ENCODE results near the gene NEDD4. TPM values are rescaled to one million over a fixed set of nuclear protein-coding genes. Genes with fewer than 3 reads are reported as not detected.

Gene NEDD4
- total and polyA plus RNA-seq, 2 experiments from 2014 or later: 11.0 to 21.8 TPM

DNA sequence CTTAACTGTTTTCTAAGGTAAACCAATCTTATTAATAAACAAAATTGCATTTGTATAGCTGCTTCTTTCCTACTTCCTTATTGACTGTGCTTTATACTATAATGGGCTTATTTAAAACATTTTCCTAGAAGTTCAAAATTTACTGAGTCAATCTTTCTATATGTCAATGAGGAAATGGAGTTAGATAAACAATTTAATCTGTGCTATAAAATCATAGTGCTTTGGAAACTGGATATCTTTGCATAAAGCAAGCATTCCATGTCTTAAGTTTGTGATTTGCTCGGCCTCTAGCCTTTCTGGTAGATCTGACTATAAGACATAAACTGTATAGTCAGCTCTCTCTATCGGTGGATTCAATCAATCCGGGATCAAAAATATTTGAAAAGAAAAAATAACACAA is 99.6 kb downstream of the NEDD4 start:
- WGBS, 2 experiments (ENCODE audit: low coverage in 1 of 2, low lambda C conversion rate in 2 of 2, missing lambda C conversion rate in 2 of 2): 96 to 98% methylated on average over 3 of the region's 3 CpGs
- no peak for TF ChIP-seq EZH2 (IDR thresholded peaks at IDR 0.05; ENCODE audit: insufficient read depth, poor library complexity, severe bottlenecking)
- TF ChIP-seq EZH2phosphoT487 (IDR thresholded peaks at IDR 0.05; ENCODE audit: insufficient read depth, low read depth): no peak
- no peak overlapping the region for H3K4me3 ChIP-seq
- no peaks in the 10 kb centered on the region for H3K9me3 ChIP-seq (ENCODE audit: low read depth)
- DNase-seq: no peak
- no peak overlapping the region for H2AFZ ChIP-seq
- H3K9ac ChIP-seq: no peak overlapping the region
- H3K27ac ChIP-seq: no peak overlapping the region
- peaks cover 70% of the 10 kb centered on the region for H3K79me2 ChIP-seq (ENCODE audit: insufficient read depth)
- in situ Hi-C loops (cut with MboI): no loop called here
- H4K20me1 ChIP-seq (ENCODE audit: insufficient read depth): no peaks in the 10 kb centered on the region
- H3K9me2 ChIP-seq (ENCODE audit: insufficient read depth): no peaks in the 10 kb centered on the region
- H3K36me3 ChIP-seq (ENCODE audit: low read depth): peaks cover under 1% of the 10 kb centered on the region; the same call in 1 of the 2 replicates
- H3K4me2 ChIP-seq (ENCODE audit: unreplicated experiment): no peak overlapping the region
- peaks cover 8% of the 10 kb centered on the region for H3K4me1 ChIP-seq (ENCODE audit: insufficient read depth)
- no peaks in the 10 kb centered on the region for H3K27me3 ChIP-seq (replicated peaks; ENCODE audit: insufficient read depth)
- no peaks in the 10 kb centered on the region for H3F3A ChIP-seq (ENCODE audit: insufficient read depth)

- Histone ChIP-seq H2AFZ (no peak overlapping the region), H3K4me3 (no peak overlapping the region), H3F3A (ENCODE audit: insufficient read depth) (no peaks in the 10 kb centered on the region), H3K36me3 (ENCODE audit: low read depth) (peaks cover 5% of the 10 kb centered on the region; the same call in 1 of the 2 replicates), H4K20me1 (ENCODE audit: insufficient read depth) (no peaks in the 10 kb centered on the region), H3K9me3 (ENCODE audit: low read depth) (peaks cover 4% of the 10 kb centered on the region), H3K27me3 (replicated peaks; ENCODE audit: insufficient read depth) (no peaks in the 10 kb centered on the region), H3K4me2 (ENCODE audit: unreplicated experiment) (no peak overlapping the region), H3K9me2 (ENCODE audit: insufficient read depth) (no peaks in the 10 kb centered on the region), H3K27ac (no peak overlapping the region), H3K79me2 (ENCODE audit: insufficient read depth) (peaks cover 81% of the 10 kb centered on the region), H3K9ac (no peak overlapping the region), H3K4me1 (ENCODE audit: insufficient read depth) (no peaks in the 10 kb centered on the region)
- in situ Hi-C loops (cut with MboI): no loop called here
- DNase-seq: no peak
- TF ChIP-seq EZH2 (IDR thresholded peaks at IDR 0.05; ENCODE audit: insufficient read depth, poor library complexity, severe bottlenecking): no peak
- no peak for TF ChIP-seq EZH2phosphoT487 (IDR thresholded peaks at IDR 0.05; ENCODE audit: insufficient read depth, low read depth)
- 45 to 82% methylated on average over 1 of the region's 1 CpG for WGBS, 2 experiments (ENCODE audit: low coverage in 1 of 2, low lambda C conversion rate in 2 of 2, missing lambda C conversion rate in 2 of 2)
Observed at GRCh38 chr15:55891196-55891595, 102.2 kb downstream of the NEDD4 start.

DNA sequence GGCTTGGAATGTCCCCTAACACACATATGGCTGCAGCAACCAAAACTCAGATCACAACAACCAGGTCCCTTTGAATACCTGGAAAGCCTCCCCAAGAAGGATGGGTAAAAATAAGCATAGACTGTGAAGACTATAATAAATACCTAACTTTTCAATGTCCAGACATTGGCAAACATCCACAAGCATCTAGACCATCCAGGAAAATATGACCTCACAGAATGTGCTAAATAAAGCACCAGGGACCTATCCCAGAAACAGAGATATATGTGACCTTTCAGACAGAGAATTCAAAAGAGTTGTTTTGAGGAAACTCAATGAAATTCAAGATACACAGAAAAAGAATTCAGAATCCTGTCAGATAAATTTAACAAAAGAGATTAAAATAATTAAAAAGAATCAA is 109.2 kb downstream of the NEDD4 start:
- no peak for TF ChIP-seq EZH2 (IDR thresholded peaks at IDR 0.05; ENCODE audit: insufficient read depth, poor library complexity, severe bottlenecking)
- no peak for TF ChIP-seq EZH2phosphoT487 (IDR thresholded peaks at IDR 0.05; ENCODE audit: insufficient read depth, low read depth)
- Histone ChIP-seq H3K27ac (no peak overlapping the region), H4K20me1 (ENCODE audit: insufficient read depth) (no peaks in the 10 kb centered on the region), H3K4me2 (ENCODE audit: unreplicated experiment) (no peak overlapping the region), H3K27me3 (replicated peaks; ENCODE audit: insufficient read depth) (no peaks in the 10 kb centered on the region), H3K36me3 (ENCODE audit: low read depth) (peaks cover 5% of the 10 kb centered on the region; the same call in 1 of the 2 replicates), H3K9ac (no peak overlapping the region), H3K4me3 (no peak overlapping the region), H3K79me2 (ENCODE audit: insufficient read depth) (peaks cover 66% of the 10 kb centered on the region), H2AFZ (no peak overlapping the region), H3F3A (ENCODE audit: insufficient read depth) (no peaks in the 10 kb centered on the region), H3K9me2 (ENCODE audit: insufficient read depth) (no peaks in the 10 kb centered on the region), H3K9me3 (ENCODE audit: low read depth) (peaks cover 4% of the 10 kb centered on the region), H3K4me1 (ENCODE audit: insufficient read depth) (peaks cover 5% of the 10 kb centered on the region; the same call in 1 of the 2 replicates)
- in situ Hi-C loops (cut with MboI): no loop called here
- DNase-seq: peak; percentile 36

GRCh38 chr15:55879181-55879580 is 114.2 kb downstream of the NEDD4 start:
- no peak overlapping the region for H3K4me2 ChIP-seq (ENCODE audit: unreplicated experiment)
- no peak overlapping the region for H3K27ac ChIP-seq
- H3K9ac ChIP-seq: no peak overlapping the region
- H3K4me3 ChIP-seq: no peak overlapping the region
- peak; percentile 51 for DNase-seq
- in situ Hi-C loops (cut with MboI): no loop called here
- no peak overlapping the region for H2AFZ ChIP-seq
- H4K20me1 ChIP-seq (ENCODE audit: insufficient read depth): no peaks in the 10 kb centered on the region
- H3K79me2 ChIP-seq (ENCODE audit: insufficient read depth): peaks cover 48% of the 10 kb centered on the region
- H3K4me1 ChIP-seq (ENCODE audit: insufficient read depth): peaks cover 1% of the 10 kb centered on the region; the same call in 1 of the 2 replicates
- H3K27me3 ChIP-seq (replicated peaks; ENCODE audit: insufficient read depth): no peaks in the 10 kb centered on the region
- no peaks in the 10 kb centered on the region for H3F3A ChIP-seq (ENCODE audit: insufficient read depth)
- TF ChIP-seq EZH2 (IDR thresholded peaks at IDR 0.05; ENCODE audit: insufficient read depth, poor library complexity, severe bottlenecking) (no peak), EZH2phosphoT487 (IDR thresholded peaks at IDR 0.05; ENCODE audit: insufficient read depth, low read depth) (no peak)
- H3K9me2 ChIP-seq (ENCODE audit: insufficient read depth): no peaks in the 10 kb centered on the region
- no peaks in the 10 kb centered on the region for H3K9me3 ChIP-seq (ENCODE audit: low read depth)
- H3K36me3 ChIP-seq (ENCODE audit: low read depth): no peaks in the 10 kb centered on the region

Data from GM23248 (cell line).